ENCODE results near the gene PPP1R27.

DNA sequence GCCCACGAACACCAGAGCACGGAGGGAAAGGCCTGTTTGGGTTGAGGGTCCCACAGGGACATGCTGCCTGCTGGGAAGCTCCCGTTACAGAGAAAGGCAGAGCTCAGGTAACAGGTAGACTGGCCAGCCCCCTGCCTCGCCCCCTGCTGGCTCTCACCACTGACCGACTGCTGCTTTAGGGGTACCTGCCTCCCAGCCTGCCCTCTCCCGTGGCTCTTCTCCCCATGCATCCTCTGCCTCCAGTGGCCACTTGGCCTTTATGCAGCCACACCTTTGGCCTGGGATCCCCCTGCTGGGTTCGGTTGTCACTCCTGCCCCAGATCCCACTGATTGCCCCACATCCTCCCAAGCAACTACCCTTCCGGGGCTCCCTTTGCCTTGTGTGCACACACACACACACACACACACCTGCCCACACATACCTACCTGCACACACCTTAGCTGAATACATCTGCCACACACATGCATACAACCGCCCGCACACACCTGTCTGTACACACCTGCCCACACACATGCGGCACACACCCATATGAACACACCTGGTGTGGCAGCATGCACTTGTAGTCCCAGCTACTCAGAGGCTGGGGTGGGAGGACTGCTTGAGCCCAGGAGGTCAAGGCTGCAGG is 8.9 kb downstream of the PPP1R27 start:
- no peak for TF ChIP-seq POLR2A (IDR thresholded peaks at IDR 0.05; ENCODE audit: extremely low read depth, insufficient read length)
- peak; percentile 5 for TF ChIP-seq CTCF (IDR thresholded peaks at IDR 0.05; ENCODE audit: low read depth, low read length)
- TF ChIP-seq MYC (IDR thresholded peaks at IDR 0.05; ENCODE audit: low read depth, low read length) = no peak
- TF ChIP-seq MAX (IDR thresholded peaks at IDR 0.05; ENCODE audit: low read depth, low read length) = no peak
